Lung (tissue), 12 donors: ENCODE measurements around the gene PPIL6. TPM values are rescaled to one million over a fixed set of nuclear protein-coding genes. Genes with fewer than 3 reads are reported as not detected.

Source experiments
- ATAC-seq: fragments of 200-7000 bp; cut with Tn5 transposase; one replicate; pipeline ENCODE4 v1.9.1; 2020; ENCODE audit warnings: moderate number of reproducible peaks; ENCODE audit not compliant: insufficient read depth, low FRiP score
- DNase-seq, 3 donors: peaks; one replicate each; pipeline ENCODE4 v3.0.0-alpha.2; 2013 to 2017
- H3K27ac ChIP-seq, 2 donors: one replicate each; pipeline ENCODE4 v1.5.1; 2013; ENCODE audit warnings: mild to moderate bottlenecking in 2 of 2, moderate library complexity in 2 of 2, control low read depth in 1 of 2, inconsistent platforms in 1 of 2, low read depth in 1 of 2, low read length in 1 of 2
- H3K27me3 ChIP-seq, 3 donors: one replicate each; pipeline ENCODE4 v1.5.1; 2013; ENCODE audit warnings: low read length in 2 of 3; ENCODE audit not compliant: control insufficient read depth in 3 of 3, insufficient read depth in 3 of 3
- H3K36me3 ChIP-seq, 4 donors: one replicate each; pipeline ENCODE4 v1.5.1; 2013; ENCODE audit warnings: low read length in 4 of 4, mild to moderate bottlenecking in 1 of 4, moderate library complexity in 1 of 4; ENCODE audit not compliant: control insufficient read depth in 4 of 4, insufficient read depth in 4 of 4
- H3K4me1 ChIP-seq, 5 donors: one replicate each; pipeline ENCODE4 v1.5.1; 2013; ENCODE audit warnings: low read length in 5 of 5, mild to moderate bottlenecking in 2 of 5, moderate library complexity in 1 of 5; ENCODE audit not compliant: control insufficient read depth in 5 of 5, insufficient read depth in 5 of 5
- H3K4me3 ChIP-seq: one replicate; pipeline ENCODE4 v1.5.1; 2013; ENCODE audit warnings: mild to moderate bottlenecking, control low read depth, moderate library complexity
- H3K9ac ChIP-seq, 2 donors: one replicate each; pipeline ENCODE4 v1.5.1; 2013; ENCODE audit warnings: low read length in 2 of 2, control low read depth in 1 of 2; ENCODE audit not compliant: insufficient read depth in 1 of 2
- H3K9me3 ChIP-seq, 4 donors: one replicate each; pipeline ENCODE4 v1.5.1; 2013; ENCODE audit warnings: low read length in 3 of 4, mild to moderate bottlenecking in 1 of 4, moderate library complexity in 1 of 4; ENCODE audit not compliant: control insufficient read depth in 4 of 4, insufficient read depth in 3 of 4
- WGBS, 2 donors: extraction: QIAGEN DNeasy Blood & Tissue Kit; methylation state at CpG; one replicate each; pipeline ENCODE4 v1.1.7; 2013; 5-methylcytosine and 5-hydroxymethylcytosine counted together
- polyA plus RNA-seq, 2 donors: library from polyadenylated mRNA; stranded (reverse); fragments of 200-250 nt; gene quantifications; one replicate each; pipeline ENCODE4 v1.2.1, GENCODE V29; 2013
- total RNA-seq, 2 donors: library from RNA; depleted of rRNA in 1 of 2; stranded (reverse); fragments of >200 nt in 1 of 2; gene quantifications; one replicate each; pipeline ENCODE4 v1.2.1, GENCODE V29; 2014 to 2021
- TF ChIP-seq, protein P1 (sequence below): IDR thresholded peaks from 2 replicates; pipeline ENCODE4 v1.5.1; 2012; ENCODE audit warnings: mild to moderate bottlenecking; ENCODE audit errors: control extremely low read depth, extremely low read depth
- donor health status: control.
- donor health status: control.
- donor health status: Bipolar disorder and iron deficiency.
- donor health status: healthy.
- donor health status: DM: yes; HTN: yes; CAD: no.

PPIL6 gene
- total and polyA plus RNA-seq, 4 donors: 6.3 to 18.1 (median 13.3) TPM

- Histone ChIP-seq H3K27ac (no peak overlapping the region), H3K36me3 (no peaks in the 10 kb centered on the region), H3K9ac (no peak overlapping the region), H3K4me3 (no peak overlapping the region), H3K9me3 (no peaks in the 10 kb centered on the region), H3K4me1 (no peaks in the 10 kb centered on the region), H3K27me3 (no peaks in the 10 kb centered on the region)
- 82 to 87% methylated on average over 12 of the region's 12 CpGs for WGBS, 2 donors
- TF ChIP-seq, protein P1, sequence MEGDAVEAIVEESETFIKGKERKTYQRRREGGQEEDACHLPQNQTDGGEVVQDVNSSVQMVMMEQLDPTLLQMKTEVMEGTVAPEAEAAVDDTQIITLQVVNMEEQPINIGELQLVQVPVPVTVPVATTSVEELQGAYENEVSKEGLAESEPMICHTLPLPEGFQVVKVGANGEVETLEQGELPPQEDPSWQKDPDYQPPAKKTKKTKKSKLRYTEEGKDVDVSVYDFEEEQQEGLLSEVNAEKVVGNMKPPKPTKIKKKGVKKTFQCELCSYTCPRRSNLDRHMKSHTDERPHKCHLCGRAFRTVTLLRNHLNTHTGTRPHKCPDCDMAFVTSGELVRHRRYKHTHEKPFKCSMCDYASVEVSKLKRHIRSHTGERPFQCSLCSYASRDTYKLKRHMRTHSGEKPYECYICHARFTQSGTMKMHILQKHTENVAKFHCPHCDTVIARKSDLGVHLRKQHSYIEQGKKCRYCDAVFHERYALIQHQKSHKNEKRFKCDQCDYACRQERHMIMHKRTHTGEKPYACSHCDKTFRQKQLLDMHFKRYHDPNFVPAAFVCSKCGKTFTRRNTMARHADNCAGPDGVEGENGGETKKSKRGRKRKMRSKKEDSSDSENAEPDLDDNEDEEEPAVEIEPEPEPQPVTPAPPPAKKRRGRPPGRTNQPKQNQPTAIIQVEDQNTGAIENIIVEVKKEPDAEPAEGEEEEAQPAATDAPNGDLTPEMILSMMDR: no peak
- DNase-seq: no peak
- ATAC-seq: no peak
These were observed 44.2 kb downstream of the PPIL6 start for GRCh38 chr6:109396046-109396718.

DNA sequence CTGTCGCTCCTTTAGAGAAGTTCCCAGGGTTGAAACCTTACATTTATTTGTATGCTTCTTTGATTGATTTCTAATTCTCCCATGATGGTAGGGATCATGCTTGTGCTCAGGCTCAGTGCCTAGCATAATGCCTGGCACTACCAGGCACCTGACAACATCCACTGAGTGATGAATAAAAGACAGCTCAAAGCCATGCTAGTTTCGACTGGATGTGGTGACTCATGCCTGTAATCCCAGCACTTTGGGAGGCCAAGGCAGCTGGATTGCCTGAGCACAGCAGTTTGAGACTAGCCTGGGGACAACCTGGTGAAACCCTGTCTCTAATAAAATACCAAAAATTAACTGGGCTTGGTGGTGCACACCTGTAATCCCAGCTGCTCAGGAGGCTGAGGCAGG, 46.5 kb downstream of the PPIL6 start:
- ATAC-seq: no peak
- H3K36me3 ChIP-seq: no peaks in the 10 kb centered on the region
- TF ChIP-seq, protein P1: no peak
- no peak overlapping the region for H3K4me3 ChIP-seq
- no peaks in the 10 kb centered on the region for H3K9me3 ChIP-seq
- no peaks in the 10 kb centered on the region for H3K27me3 ChIP-seq
- H3K27ac ChIP-seq: no peak overlapping the region
- DNase-seq: no peak
- WGBS, 2 donors: 81 to 83% methylated on average over 2 of the region's 2 CpGs
- H3K9ac ChIP-seq: no peak overlapping the region
- H3K4me1 ChIP-seq: peaks cover 0 to 3% (median 0%) of the 10 kb centered on the region in 5 donors

DNA sequence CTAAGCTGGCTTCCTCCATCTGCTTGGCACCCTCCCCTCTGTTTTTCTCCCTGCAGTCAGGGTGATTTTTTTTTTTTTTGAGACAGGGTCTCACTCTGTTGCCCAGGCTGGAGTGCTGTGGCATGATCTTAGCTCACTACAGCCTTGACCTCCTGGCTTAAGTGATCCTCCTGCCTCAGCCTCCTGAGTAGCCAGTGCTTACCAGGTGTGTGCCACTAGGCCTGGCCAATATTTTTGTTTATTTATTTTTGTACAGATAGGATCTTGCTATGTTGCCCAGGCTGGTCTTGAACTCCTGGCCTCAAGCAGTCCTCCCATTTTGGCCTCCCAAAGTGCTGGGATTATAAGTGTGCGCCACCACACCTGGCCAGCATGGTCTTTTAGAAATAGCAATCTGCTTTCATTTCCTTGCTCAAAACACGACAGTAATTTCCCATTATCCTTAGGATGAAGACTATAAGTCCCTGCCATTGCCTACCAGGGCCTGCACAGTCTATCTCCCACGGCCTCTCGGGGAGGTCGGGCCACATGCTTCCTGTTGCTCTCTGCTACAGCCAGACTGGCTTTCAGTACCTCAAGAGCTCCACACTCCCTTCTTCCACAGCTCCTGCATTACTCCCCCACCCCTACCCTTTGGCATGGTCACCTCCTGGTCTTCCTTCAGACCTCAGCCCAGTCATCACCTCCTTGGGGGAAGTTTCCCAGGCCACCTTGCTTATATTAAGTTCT, 47.1 kb downstream of the PPIL6 start:
- Histone ChIP-seq H3K9me3 (no peaks in the 10 kb centered on the region), H3K27me3 (no peaks in the 10 kb centered on the region), H3K9ac (no peak overlapping the region), H3K4me3 (no peak overlapping the region), H3K36me3 (no peaks in the 10 kb centered on the region), H3K27ac (no peak overlapping the region), H3K4me1 (peaks cover 0 to 3% (median 0%) of the 10 kb centered on the region in 5 donors)
- TF ChIP-seq, protein P1: no peak
- WGBS, 2 donors: 45 to 72% methylated on average over 5 of the region's 5 CpGs
- DNase-seq (no peak), ATAC-seq (no peak)
